Gastrocnemius medialis (tissue), 4 donors: ENCODE measurements around the gene SCN9A. TPM values are rescaled to one million over a fixed set of nuclear protein-coding genes. Genes with fewer than 3 reads are reported as not detected.

Experiments used
- ATAC-seq, 2 donors: fragments of 150-250 bp; one replicate each; pipeline ENCODE4 v1.9.1; 2016
- DNase-seq, 2 donors: peaks; one replicate each; pipeline ENCODE4 v3.0.0-alpha.2; 2019
- H3K27ac ChIP-seq, 4 donors: fragments of 200-600 bp; sonication (generic); 1 replicate in 1 of 4; 2 replicates in 3 of 4; pipeline ENCODE4 v1.5.1; 2016 to 2018; ENCODE audit warnings: mild to moderate bottlenecking in 2 of 4, moderate library complexity in 1 of 4
- H3K27me3 ChIP-seq, 3 donors: fragments of 200-600 bp; sonication (generic) in 2 of 3; 1 replicate in 1 of 3; 2 replicates in 2 of 3; pipeline versions ENCODE4 v1.5.1 to v1.6.0; 2016 to 2019; ENCODE audit warnings: mild to moderate bottlenecking in 1 of 3, moderate library complexity in 1 of 3
- H3K36me3 ChIP-seq, 2 donors: fragments of 200-600 bp; sonication (generic) in 1 of 2; one replicate each; pipeline ENCODE4 v1.5.1; 2017 to 2018
- H3K4me1 ChIP-seq, 2 donors: fragments of 200-600 bp; sonication (generic) in 1 of 2; one replicate each; pipeline ENCODE4 v1.5.1; 2016 to 2017; ENCODE audit warnings: mild to moderate bottlenecking in 2 of 2
- H3K4me3 ChIP-seq, 4 donors: fragments of 200-600 bp; sonication (generic) in 3 of 4; 1 replicate in 1 of 4; 2 replicates in 3 of 4; pipeline ENCODE4 v1.5.1; 2016 to 2019; ENCODE audit warnings: mild to moderate bottlenecking in 2 of 4
- H3K9me3 ChIP-seq, 3 donors: fragments of 200-600 bp; sonication (generic) in 2 of 3; 1 replicate in 1 of 3; 2 replicates in 2 of 3; pipeline ENCODE4 v1.5.1; 2016 to 2019
- CTCF ChIP-seq, 5 experiments: fragments of 450-650 bp in 3 of 5; fragments of 200-600 bp in 2 of 5; sonication (generic) in 2 of 5; IDR thresholded peaks in 4 of 5; conservative IDR thresholded peaks in 1 of 5; 1 replicate in 4 of 5; 2 replicates in 1 of 5; pipeline ENCODE4 v1.5.1; 2016 to 2019; ENCODE audit warnings: antibody characterized with exemption in 5 of 5, mild to moderate bottlenecking in 3 of 5, moderate library complexity in 3 of 5
- POLR2A ChIP-seq, 2 donors: fragments of 450-650 bp; IDR thresholded peaks; one replicate each; pipeline ENCODE4 v1.6.1; 2017; ENCODE audit warnings: antibody characterized with exemption in 2 of 2, mild to moderate bottlenecking in 2 of 2, moderate library complexity in 2 of 2
- in situ Hi-C, 4 donors: fragments of 200-750 bp; cut with MboI; loops; one replicate each; pipeline versions ENCODE4 v1.15.0 to v1.8.0; 2017; ENCODE audit warnings: low sequenced_read_pairs in 4 of 4
- intact Hi-C: fragments of 100-400 bp; cut with DNase I; formaldehyde crosslinking; loops from one replicate; pipeline ENCODE4 v1.15.1; 2023; ENCODE audit warnings: low total_unique reads
- total RNA-seq, 4 donors: library from RNA; depleted of rRNA; stranded (reverse); fragments of >200 nt; gene quantifications; one replicate each; pipeline versions ENCODE4 v1.1.0 to v1.2.3, GENCODE V29; 2016

The SCN9A gene
- total RNA-seq, 4 donors from 2014 or later = 0.10 to 1.1 (median 0.49) TPM

DNA sequence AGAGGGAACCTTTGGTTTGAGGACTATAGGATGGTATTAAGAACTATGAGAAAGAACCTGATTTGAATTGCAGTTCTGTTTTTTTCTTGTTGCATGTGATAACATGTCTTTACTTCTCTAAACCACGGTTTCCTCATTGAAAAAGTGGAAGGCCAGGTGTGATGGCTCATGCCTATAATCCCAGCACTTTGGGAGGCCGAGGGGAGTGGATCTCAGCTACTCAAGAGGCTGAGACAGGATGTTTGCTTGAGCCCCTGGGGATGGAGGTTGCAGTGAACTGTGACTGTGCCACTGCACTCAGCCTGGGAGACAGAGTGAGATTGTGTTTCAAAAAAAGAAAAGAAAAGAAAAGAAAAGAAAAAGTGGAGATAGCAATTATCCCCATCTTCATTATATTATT, 32.3 kb downstream of the SCN9A start:
- in situ Hi-C loops (no loop called here), intact Hi-C loops (no loop called here)
- Histone ChIP-seq H3K36me3 (no peaks in the 10 kb centered on the region), H3K4me3 (no peak overlapping the region), H3K4me1 (no peaks in the 10 kb centered on the region), H3K9me3 (no peaks in the 10 kb centered on the region), H3K27me3 (no peaks in the 10 kb centered on the region), H3K27ac (no peak overlapping the region)
- DNase-seq (no peak), ATAC-seq (no peak)
- TF ChIP-seq POLR2A (IDR thresholded peaks at IDR 0.05) (no peak), CTCF (IDR thresholded peaks at IDR 0.05 in 4 of 5, conservative IDR thresholded peaks at IDR 0.05 in 1 of 5) (no peak)

GRCh38 chr2:166341426-166341825, 34.3 kb downstream of the SCN9A start:
- ATAC-seq = no peak
- no peaks in the 10 kb centered on the region for H3K36me3 ChIP-seq
- TF ChIP-seq POLR2A (IDR thresholded peaks at IDR 0.05) = no peak
- TF ChIP-seq CTCF (IDR thresholded peaks at IDR 0.05 in 4 of 5, conservative IDR thresholded peaks at IDR 0.05 in 1 of 5) = no peak
- no peak overlapping the region for H3K4me3 ChIP-seq
- no peak for DNase-seq
- in situ Hi-C loops (no loop called here), intact Hi-C loops (no loop called here)
- no peak overlapping the region for H3K27ac ChIP-seq
- no peaks in the 10 kb centered on the region for H3K9me3 ChIP-seq
- H3K4me1 ChIP-seq = no peaks in the 10 kb centered on the region
- no peaks in the 10 kb centered on the region for H3K27me3 ChIP-seq

DNA sequence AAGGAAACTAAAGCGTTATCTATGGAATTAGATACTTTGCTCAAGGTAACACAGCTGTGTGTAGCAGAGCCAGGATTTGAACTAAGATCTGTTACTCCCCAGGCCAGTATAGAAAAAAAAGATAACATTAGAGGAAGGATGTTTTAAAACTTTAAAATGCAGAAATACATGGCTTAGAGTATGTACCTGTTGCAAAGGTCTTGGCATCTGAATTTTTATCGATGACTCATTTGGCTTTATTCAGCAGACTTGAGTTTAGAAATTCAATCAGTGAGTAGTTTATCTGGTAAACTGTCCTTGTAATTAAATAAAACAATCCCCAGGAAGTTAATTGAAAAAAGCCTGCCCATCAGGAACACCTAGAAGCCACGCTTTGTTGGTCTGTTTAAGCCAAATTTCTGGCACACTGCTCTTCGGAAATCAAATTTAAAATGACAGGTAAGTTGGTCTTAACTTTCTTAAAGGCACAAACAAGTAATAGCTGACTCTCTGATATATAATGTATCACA, 36.9 kb downstream of the SCN9A start:
- intact Hi-C loops = no loop called here
- Histone ChIP-seq H3K4me1 (no peaks in the 10 kb centered on the region), H3K36me3 (no peaks in the 10 kb centered on the region), H3K4me3 (no peak overlapping the region), H3K27ac (no peak overlapping the region), H3K9me3 (no peaks in the 10 kb centered on the region), H3K27me3 (no peaks in the 10 kb centered on the region)
- TF ChIP-seq POLR2A (IDR thresholded peaks at IDR 0.05) = no peak
- TF ChIP-seq CTCF (IDR thresholded peaks at IDR 0.05 in 4 of 5, conservative IDR thresholded peaks at IDR 0.05 in 1 of 5) = no peak
- in situ Hi-C loops = no loop called here
- DNase-seq (no peak), ATAC-seq (no peak)

- Histone ChIP-seq H3K9me3 (no peaks in the 10 kb centered on the region), H3K27me3 (no peaks in the 10 kb centered on the region), H3K27ac (no peak overlapping the region), H3K4me1 (no peaks in the 10 kb centered on the region), H3K4me3 (no peak overlapping the region), H3K36me3 (no peaks in the 10 kb centered on the region)
- intact Hi-C loops = no loop called here
- no peak for ATAC-seq
- TF ChIP-seq CTCF (IDR thresholded peaks at IDR 0.05 in 4 of 5, conservative IDR thresholded peaks at IDR 0.05 in 1 of 5) (no peak), POLR2A (IDR thresholded peaks at IDR 0.05) (no peak)
- in situ Hi-C loops = no loop called here
- no peak for DNase-seq
Observed at GRCh38 chr2:166337932-166338331, 37.8 kb downstream of the SCN9A start.

- no peak for TF ChIP-seq CTCF (IDR thresholded peaks at IDR 0.05 in 4 of 5, conservative IDR thresholded peaks at IDR 0.05 in 1 of 5)
- TF ChIP-seq POLR2A (IDR thresholded peaks at IDR 0.05) = no peak
- intact Hi-C loops (no loop called here), in situ Hi-C loops (no loop called here)
- Histone ChIP-seq H3K4me3 (no peak overlapping the region), H3K27ac (no peak overlapping the region), H3K9me3 (no peaks in the 10 kb centered on the region), H3K4me1 (no peaks in the 10 kb centered on the region), H3K36me3 (no peaks in the 10 kb centered on the region), H3K27me3 (no peaks in the 10 kb centered on the region)
- DNase-seq = no peak
- ATAC-seq = no peak
Observed at GRCh38 chr2:166335284-166335683, 40.5 kb downstream of the SCN9A start.
